Activated CD8-positive, alpha-beta T cell treated with anti-CD3 and anti-CD28 coated beads for 36 hours (primary cell): ENCODE results near the gene S100PBP. TPM values are rescaled to one million over a fixed set of nuclear protein-coding genes. Genes with fewer than 3 reads are reported as not detected.

Experiments used
- ATAC-seq: fragments of 200-7000 bp; cut with Tn5 transposase; one replicate; pipeline ENCODE4 v1.10.0; 2021; ENCODE audit warnings: mild to moderate bottlenecking, moderate library complexity
- CTCF ChIA-PET: fragments of 350-600 bp; sonication (Branson Sonifier 250); formaldehyde crosslinking; loops from one replicate; lab custom pipeline; 2021; ENCODE audit warnings: antibody characterized with exemption; lab: Charles Lee
- POLR2A ChIA-PET: fragments of 350-600 bp; sonication (Branson Sonifier 250); formaldehyde crosslinking; loops from one replicate; lab custom pipeline; 2021; ENCODE audit warnings: antibody characterized with exemption; lab: Charles Lee
- DNase-seq: peaks from one replicate; pipeline ENCODE4 v3.0.0-alpha.2; 2020
- H3K27ac Mint-ChIP-seq: one replicate; pipeline ENCODE4 v1.8.0; 2021; ENCODE audit warnings: mild to moderate bottlenecking, mixed read lengths
- H3K27me3 Mint-ChIP-seq: one replicate; pipeline ENCODE4 v1.8.0; 2021; ENCODE audit warnings: mixed read lengths
- H3K36me3 Mint-ChIP-seq: one replicate; pipeline ENCODE4 v1.8.0; 2021; ENCODE audit warnings: low read depth, mixed read lengths
- H3K4me1 Mint-ChIP-seq: one replicate; pipeline ENCODE4 v1.8.0; 2021; ENCODE audit warnings: low read depth, mixed read lengths
- H3K4me3 Mint-ChIP-seq: one replicate; pipeline ENCODE4 v1.8.0; 2021; ENCODE audit warnings: mild to moderate bottlenecking, moderate library complexity, mixed read lengths
- H3K9me3 Mint-ChIP-seq: one replicate; pipeline ENCODE4 v1.8.0; 2021; ENCODE audit warnings: mixed read lengths
- intact Hi-C: fragments of 100-400 bp; cut with micrococcal nuclease; formaldehyde crosslinking; loops from one replicate; pipeline ENCODE4 v1.10.0; 2022
- total RNA-seq, 2 experiments: library from RNA; stranded (reverse); gene quantifications; one replicate each; pipeline ENCODE4 v1.2.3, GENCODE V29; 2021
- TF ChIP-seq, protein P1 (sequence below): fragments of 200-600 bp; IDR thresholded peaks from one replicate; pipeline ENCODE4 v1.8.0; 2022; ENCODE audit warnings: antibody characterized with exemption, mild to moderate bottlenecking

The S100PBP gene
- total RNA-seq, 2 experiments from 2014 or later, result 25.7 to 27.3 TPM

DNA sequence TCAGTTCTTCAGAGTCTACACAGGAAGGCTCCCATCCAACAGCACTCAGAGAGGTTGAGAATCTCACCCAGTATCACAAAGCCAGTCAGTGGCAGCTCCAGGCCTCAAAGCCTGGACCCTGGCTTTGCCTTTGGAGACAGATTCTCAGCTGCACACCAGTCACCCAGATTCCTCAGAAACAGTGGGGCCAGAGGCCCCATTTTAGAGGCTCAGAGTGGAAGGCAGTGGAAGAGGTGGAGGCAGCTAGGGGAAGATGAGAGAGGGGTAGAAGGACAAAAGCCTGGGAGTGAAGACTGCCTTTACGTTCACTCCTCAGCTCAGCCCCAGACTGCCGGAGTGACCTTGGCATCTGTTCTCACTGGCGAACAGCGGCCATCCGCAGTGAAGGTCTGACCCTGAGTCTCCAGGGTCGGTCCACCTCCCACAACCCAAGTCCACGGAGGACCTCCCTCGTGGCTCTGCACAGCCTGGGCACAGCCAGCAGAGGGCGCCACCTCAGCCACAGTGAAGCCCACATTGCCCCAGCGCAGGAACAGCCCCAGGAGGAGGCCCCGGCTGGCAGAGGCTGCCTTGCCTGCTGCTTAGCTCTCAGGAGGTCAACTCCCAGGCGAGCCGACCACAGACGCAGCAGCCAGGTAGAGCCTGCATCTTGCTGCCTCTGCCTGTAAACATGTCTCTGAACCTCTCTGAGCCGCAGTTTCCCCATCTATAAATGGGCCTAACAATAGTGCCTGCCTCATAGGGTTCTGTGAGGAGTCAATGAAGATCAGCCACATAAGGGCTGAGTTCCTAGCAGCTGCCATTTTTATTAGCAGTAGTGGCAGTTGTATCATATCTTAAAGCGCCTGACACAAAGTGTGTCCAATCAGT is 59.1 kb downstream of the S100PBP start:
- ChIA-PET POLR2A (interaction anchor here (1.6 kb wide), 1 partner anchor 11 kb away, joined by 3 read pairs; no protein-coding TSS in a partner anchor), CTCF (interaction anchor here (0.6 to 3.6 kb wide), 28 partner anchors 8 to 356 kb away, joined by 3 to 31 read pairs (median 4); partner anchors contain the start of gene HPCA)
- H3K9me3 Mint-ChIP-seq, result no peaks in the 10 kb centered on the region
- intact Hi-C loops, result no loop called here
- H3K36me3 Mint-ChIP-seq, result no peaks in the 10 kb centered on the region
- H3K4me3 Mint-ChIP-seq, result no peak overlapping the region
- peak; percentile 74 for DNase-seq
- peaks cover 35% of the 10 kb centered on the region for H3K27me3 Mint-ChIP-seq
- peak; percentile 84 for ATAC-seq
- no peak overlapping the region for H3K27ac Mint-ChIP-seq
- H3K4me1 Mint-ChIP-seq, result peaks cover 3% of the 10 kb centered on the region
- TF ChIP-seq, protein P1, sequence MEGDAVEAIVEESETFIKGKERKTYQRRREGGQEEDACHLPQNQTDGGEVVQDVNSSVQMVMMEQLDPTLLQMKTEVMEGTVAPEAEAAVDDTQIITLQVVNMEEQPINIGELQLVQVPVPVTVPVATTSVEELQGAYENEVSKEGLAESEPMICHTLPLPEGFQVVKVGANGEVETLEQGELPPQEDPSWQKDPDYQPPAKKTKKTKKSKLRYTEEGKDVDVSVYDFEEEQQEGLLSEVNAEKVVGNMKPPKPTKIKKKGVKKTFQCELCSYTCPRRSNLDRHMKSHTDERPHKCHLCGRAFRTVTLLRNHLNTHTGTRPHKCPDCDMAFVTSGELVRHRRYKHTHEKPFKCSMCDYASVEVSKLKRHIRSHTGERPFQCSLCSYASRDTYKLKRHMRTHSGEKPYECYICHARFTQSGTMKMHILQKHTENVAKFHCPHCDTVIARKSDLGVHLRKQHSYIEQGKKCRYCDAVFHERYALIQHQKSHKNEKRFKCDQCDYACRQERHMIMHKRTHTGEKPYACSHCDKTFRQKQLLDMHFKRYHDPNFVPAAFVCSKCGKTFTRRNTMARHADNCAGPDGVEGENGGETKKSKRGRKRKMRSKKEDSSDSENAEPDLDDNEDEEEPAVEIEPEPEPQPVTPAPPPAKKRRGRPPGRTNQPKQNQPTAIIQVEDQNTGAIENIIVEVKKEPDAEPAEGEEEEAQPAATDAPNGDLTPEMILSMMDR, result peak; percentile 90

- H3K27ac Mint-ChIP-seq, result no peak overlapping the region
- no peaks in the 10 kb centered on the region for H3K36me3 Mint-ChIP-seq
- H3K4me3 Mint-ChIP-seq, result no peak overlapping the region
- no peaks in the 10 kb centered on the region for H3K9me3 Mint-ChIP-seq
- DNase-seq, result no peak
- intact Hi-C loops, result no loop called here
- ATAC-seq, result no peak
- ChIA-PET POLR2A (no interaction called here), CTCF (interaction anchor here (0.6 to 3.6 kb wide), 14 partner anchors 11 to 357 kb away, joined by 3 to 31 read pairs (median 4); no protein-coding TSS in a partner anchor)
- TF ChIP-seq, protein P1, result no peak
- H3K4me1 Mint-ChIP-seq, result peaks cover 3% of the 10 kb centered on the region
- peaks cover 28% of the 10 kb centered on the region for H3K27me3 Mint-ChIP-seq
Observed at GRCh38 chr1:32877211-32878110, 60.0 kb downstream of the S100PBP start.

- intact Hi-C loops, result no loop called here
- Mint-ChIP-seq H3K4me1 (no peaks in the 10 kb centered on the region), H3K27ac (no peak overlapping the region), H3K27me3 (peaks cover 24% of the 10 kb centered on the region), H3K9me3 (no peaks in the 10 kb centered on the region), H3K4me3 (no peak overlapping the region), H3K36me3 (no peaks in the 10 kb centered on the region)
- no peak for DNase-seq
- no peak for ATAC-seq
- POLR2A ChIA-PET, result interaction anchor here (1.0 kb wide), 1 partner anchor 56 kb away, joined by 3 read pairs; no protein-coding TSS in a partner anchor
- CTCF ChIA-PET, result interaction anchor here (1.5 kb wide), 1 partner anchor 15 kb away, joined by 9 read pairs; no protein-coding TSS in a partner anchor
- TF ChIP-seq, protein P1, result no peak
Observed at GRCh38 chr1:32878183-32878582, 60.7 kb downstream of the S100PBP start.

GRCh38 chr1:32878637-32879041 is 61.2 kb downstream of the S100PBP start:
- POLR2A ChIA-PET, result interaction anchor here (0.9 to 1.0 kb wide), 2 partner anchors 55 to 248 kb away, joined by 3 read pairs; no protein-coding TSS in a partner anchor
- Mint-ChIP-seq H3K4me1 (no peaks in the 10 kb centered on the region), H3K36me3 (no peaks in the 10 kb centered on the region), H3K27ac (no peak overlapping the region), H3K9me3 (no peaks in the 10 kb centered on the region), H3K4me3 (no peak overlapping the region), H3K27me3 (peaks cover 28% of the 10 kb centered on the region)
- DNase-seq (no peak), ATAC-seq (no peak)
- intact Hi-C loops, result no loop called here
- CTCF ChIA-PET, result interaction anchor here (0.5 to 1.5 kb wide), 2 partner anchors 14 to 44 kb away, joined by 3 to 9 read pairs; no protein-coding TSS in a partner anchor
- TF ChIP-seq, protein P1, result no peak
